HepG2 (cell line): Measurements from ENCODE around the gene SRSF10. TPM values are rescaled to one million over a fixed set of nuclear protein-coding genes. Genes with fewer than 3 reads are reported as not detected.

Source experiments
- ATAC-seq: fragments of 200-7000 bp; cut with Tn5 transposase; 3 replicates; pipeline ENCODE4 v1.9.1; 2020; ENCODE audit warnings: mild to moderate bottlenecking, moderate library complexity
- BruUV-seq: library from RNA; stranded (reverse); fragments of 400-500 nt; replicated peaks from 2 replicates; lab custom pipeline; 2021; lab: Mats Ljungman, UMichigan
- CTCF ChIA-PET: fragments of 300-600 bp; formaldehyde crosslinking; extraction: SDS; loops from one replicate; lab custom pipeline; 2021; ENCODE audit warnings: low total read pairs, inconsistent platforms, low intra/inter-chr PET ratio; lab: Yijun Ruan, JAX
- POLR2A ChIA-PET: fragments of 350-600 bp; sonication (Branson Sonifier 250); formaldehyde crosslinking; loops from one replicate; lab custom pipeline; 2020; ENCODE audit warnings: antibody characterized with exemption, inconsistent platforms; lab: Yijun Ruan, JAX
- DNase-seq: peaks from one replicate; pipeline ENCODE4 v3.0.0-alpha.2; 2015; ENCODE audit warnings: low spot score
- FAIRE-seq: peaks from 3 replicates; lab custom pipeline; 2011; peaks lifted over from hg19 to GRCh38; lab: Jason Lieb, UNC
- H2AFZ ChIP-seq: one replicate; pipeline ENCODE4 v1.6.1; 2011; ENCODE audit warnings: low read length, inconsistent platforms
- H3K27ac ChIP-seq: fragments of 300-600 bp; 3 replicates; pipeline ENCODE4 v1.8.0; 2011; ENCODE audit warnings: mixed run types, mild to moderate bottlenecking, mixed read lengths, low read length, inconsistent platforms; ENCODE audit not compliant: insufficient read depth; ENCODE audit errors: extremely low read length
- H3K27me3 ChIP-seq, 2 experiments: fragments of 200-600 bp in 1 of 2; 2 replicates in 1 of 2; 3 replicates in 1 of 2; pipeline versions ENCODE4 v1.6.0 to v1.8.0; 2011; ENCODE audit warnings: low read length in 2 of 2, mild to moderate bottlenecking in 2 of 2, moderate library complexity in 2 of 2, inconsistent platforms in 1 of 2; ENCODE audit not compliant: insufficient read depth in 2 of 2, control insufficient read depth in 1 of 2
- H3K36me3 ChIP-seq, 2 experiments: fragments of 200-600 bp in 1 of 2; replicated peaks in 1 of 2; 2 replicates in 1 of 2; 3 replicates in 1 of 2; pipeline versions ENCODE4 v1.5.1 to v1.8.0; 2011; ENCODE audit warnings: low read length in 2 of 2, inconsistent platforms in 1 of 2; ENCODE audit not compliant: insufficient read depth in 2 of 2, control insufficient read depth in 1 of 2
- H3K4me1 ChIP-seq: 2 replicates; pipeline ENCODE4 v1.5.1; 2012; ENCODE audit warnings: low read length, inconsistent platforms; ENCODE audit not compliant: insufficient read depth
- H3K4me2 ChIP-seq: 2 replicates; pipeline ENCODE4 v1.6.0; 2011; ENCODE audit warnings: low read depth, low read length, inconsistent platforms
- H3K4me3 ChIP-seq, 3 experiments: fragments of 200-600 bp in 1 of 3; sonication (generic), shearing (Covaris generic) in 1 of 3; replicated peaks in 1 of 3; 2 replicates each; pipeline ENCODE4 v1.5.1; 2011 to 2016; ENCODE audit warnings: low read length in 3 of 3, inconsistent platforms in 2 of 3, low read depth in 2 of 3, mild to moderate bottlenecking in 2 of 3, control low read depth in 1 of 3, mixed read lengths in 1 of 3; ENCODE audit not compliant: insufficient read depth in 1 of 3
- H3K79me2 ChIP-seq: one replicate; pipeline ENCODE4 v1.6.1; 2011; ENCODE audit warnings: low read length, inconsistent platforms; ENCODE audit not compliant: insufficient read depth
- H3K9ac ChIP-seq: 2 replicates; pipeline ENCODE4 v1.6.0; 2011; ENCODE audit warnings: mild to moderate bottlenecking, low read depth, low read length, inconsistent platforms; ENCODE audit not compliant: insufficient read depth
- H3K9me3 ChIP-seq: 2 replicates; pipeline ENCODE4 v1.5.1; 2012; ENCODE audit warnings: mild to moderate bottlenecking, low read length
- H4K20me1 ChIP-seq: 2 replicates; pipeline ENCODE4 v1.6.0; 2011; ENCODE audit warnings: inconsistent platforms, mild to moderate bottlenecking, low read length, moderate library complexity; ENCODE audit not compliant: insufficient read depth
- BRF2 ChIP-seq: sonication (generic); formaldehyde crosslinking; IDR thresholded peaks from 2 replicates; pipeline ENCODE4 v1.8.1; 2022; ENCODE audit warnings: mild to moderate bottlenecking, missing genetic modification reagents
- DPF2 ChIP-seq: sonication (generic); formaldehyde crosslinking; IDR thresholded peaks from 2 replicates; pipeline ENCODE4 v1.4.0; 2020; ENCODE audit warnings: mild to moderate bottlenecking, low read depth, missing genetic modification reagents, borderline replicate concordance
- ETV6 ChIP-seq: sonication (generic); formaldehyde crosslinking; conservative IDR thresholded peaks from 2 replicates; pipeline ENCODE4 v1.4.0; 2020; ENCODE audit warnings: missing genetic modification reagents
- HOXD1 ChIP-seq: sonication (generic); formaldehyde crosslinking; IDR thresholded peaks from 2 replicates; pipeline ENCODE4 v1.5.0; 2020; ENCODE audit warnings: missing genetic modification reagents
- MAFK ChIP-seq, 2 experiments: IDR thresholded peaks in 1 of 2; conservative IDR thresholded peaks in 1 of 2; 2 replicates each; pipeline ENCODE4 v1.6.1; 2011; ENCODE audit warnings: improper control_type of control experiment in 2 of 2, low read length in 2 of 2
- MAZ ChIP-seq, 2 experiments: sonication (generic) in 1 of 2; formaldehyde crosslinking in 1 of 2; IDR thresholded peaks; 2 replicates each; pipeline versions ENCODE4 v1.5.0 to v1.6.1; 2012 to 2020; ENCODE audit warnings: low read depth in 2 of 2, mild to moderate bottlenecking in 2 of 2, borderline replicate concordance in 1 of 2, improper control_type of control experiment in 1 of 2, low read length in 1 of 2, missing genetic modification reagents in 1 of 2, moderate library complexity in 1 of 2
- NR2F6 ChIP-seq, 2 experiments: IDR thresholded peaks; 2 replicates each; pipeline ENCODE4 v1.6.1; 2016; ENCODE audit warnings: antibody characterized with exemption in 1 of 2, mild to moderate bottlenecking in 1 of 2
- PREB ChIP-seq: sonication (generic); formaldehyde crosslinking; IDR thresholded peaks from 2 replicates; pipeline ENCODE4 v1.4.0; 2020; ENCODE audit warnings: missing genetic modification reagents
- TFAP4 ChIP-seq: sonication (generic); IDR thresholded peaks from 2 replicates; pipeline ENCODE4 v1.6.1; 2016; ENCODE audit warnings: low read depth, borderline replicate concordance
- ZFAT ChIP-seq: sonication (generic); formaldehyde crosslinking; conservative IDR thresholded peaks from 2 replicates; pipeline ENCODE4 v1.8.1; 2023; ENCODE audit warnings: missing genetic modification reagents, inconsistent platforms
- ZNF232 ChIP-seq: sonication (generic); formaldehyde crosslinking; IDR thresholded peaks from 2 replicates; pipeline ENCODE4 v1.4.0; 2020; ENCODE audit warnings: missing genetic modification reagents, borderline replicate concordance
- ZNF280B ChIP-seq: sonication (generic); formaldehyde crosslinking; IDR thresholded peaks from 2 replicates; pipeline ENCODE4 v1.5.0; 2020; ENCODE audit warnings: missing genetic modification reagents, mild to moderate bottlenecking, borderline replicate concordance
- ZNF605 ChIP-seq: sonication (generic); formaldehyde crosslinking; IDR thresholded peaks from 2 replicates; pipeline ENCODE4 v1.8.0; 2022; ENCODE audit warnings: mild to moderate bottlenecking, missing genetic modification reagents
- ZNF609 ChIP-seq: sonication (generic); formaldehyde crosslinking; IDR thresholded peaks from 2 replicates; pipeline ENCODE4 v1.4.0; 2020; ENCODE audit warnings: mild to moderate bottlenecking, missing genetic modification reagents, borderline replicate concordance
- ZSCAN20 ChIP-seq: sonication (generic); formaldehyde crosslinking; IDR thresholded peaks from 2 replicates; pipeline ENCODE4 v1.4.0; 2020; ENCODE audit warnings: missing genetic modification reagents, mild to moderate bottlenecking, borderline replicate concordance
- in situ Hi-C: cut with HindIII; loops from 2 replicates; pipeline ENCODE4 v1.10.0; 2017; ENCODE audit warnings: low pct_unique_long_range_greater_than_20kb; ENCODE audit not compliant: extremely low pct_ligation_motif_present
- intact Hi-C: fragments of 100-400 bp; cut with micrococcal nuclease; formaldehyde crosslinking; loops from one replicate; pipeline ENCODE4 v1.10.0; 2022; ENCODE audit not compliant: unreplicated experiment
- polyA plus RNA-seq, 8 experiments: library from polyadenylated mRNA; depleted of rRNA in 3 of 8; stranded (reverse) in 7 of 8; unstranded in 1 of 8; fragments of >200 nt; fragmentation: Illumina TruSeq in 4 of 8; extraction: Trizol in 4 of 8; gene quantifications; 2 replicates each; pipeline versions ENCODE4 v1.2.1 to v1.2.3, GENCODE V29; 2011 to 2016; ENCODE audit warnings: low read depth in 4 of 8, missing spikeins in 1 of 8, mixed read lengths in 1 of 8; ENCODE audit not compliant: insufficient read depth in 1 of 8
- total RNA-seq, 5 experiments: library from RNA; depleted of rRNA; stranded (reverse); fragments of >200 nt; fragmentation: Illumina TruSeq; extraction: Trizol; gene quantifications; 2 replicates each; pipeline ENCODE4 v1.2.3, GENCODE V29; 2016; ENCODE audit warnings: low read depth in 1 of 5

Gene SRSF10
- total and polyA plus RNA-seq, 2 of the 13 experiments (the other 11 are each of a cell fraction or from before 2014, with no cell fraction given), result 126 to 186 TPM

GRCh38 chr1:24007079-24007478 lies 27.0 kb upstream of the SRSF10 start:
- H2AFZ ChIP-seq, result no peak overlapping the region
- H3K4me3 ChIP-seq, result no peak overlapping the region
- H3K79me2 ChIP-seq, result no peaks in the 10 kb centered on the region
- H3K27me3 ChIP-seq, result no peaks in the 10 kb centered on the region
- H3K9ac ChIP-seq, result no peak overlapping the region
- ChIA-PET CTCF (no interaction called here), POLR2A (no interaction called here)
- H3K4me1 ChIP-seq, result peaks cover 83% of the 10 kb centered on the region
- no peak overlapping the region for H3K4me2 ChIP-seq
- in situ Hi-C loops, result no loop called here
- no peak overlapping the region for H3K27ac ChIP-seq
- H4K20me1 ChIP-seq, result no peaks in the 10 kb centered on the region
- BruUV-seq, result no TSS peak
- intact Hi-C loops, result no loop called here
- no peaks in the 10 kb centered on the region for H3K36me3 ChIP-seq
- no peaks in the 10 kb centered on the region for H3K9me3 ChIP-seq
- DNase-seq, result no peak
- no peak for ATAC-seq
- FAIRE-seq, result no peak
- TF ChIP-seq ZNF605 (CRISPR knock-in tag) (no peak), MAZ (IDR thresholded peaks at IDR 0.05; ENCODE audit: borderline replicate concordance, low read depth, low read length) (no peak), MAZ (CRISPR knock-in tag; IDR thresholded peaks at IDR 0.05; ENCODE audit: low read depth) (no peak), ZSCAN20 (no peak), BRF2 (CRISPR knock-in tag) (no peak), ZNF609 (CRISPR knock-in tag) (no peak), ZFAT (CRISPR knock-in tag) (no peak), ZNF280B (no peak), MAFK (conservative IDR thresholded peaks at IDR 0.05 in 1 of 2, IDR thresholded peaks at IDR 0.05 in 1 of 2; ENCODE audit: low read length in 2 of 2) (no peak), TFAP4 (no peak), ETV6 (CRISPR knock-in tag) (no peak), NR2F6 (IDR thresholded peaks at IDR 0.05) (no peak), NR2F6 (CRISPR knock-in tag; IDR thresholded peaks at IDR 0.05) (no peak), PREB (CRISPR knock-in tag) (no peak), ZNF232 (CRISPR knock-in tag) (no peak), DPF2 (no peak), HOXD1 (no peak)
